HCT116 (cell line): Measurements from ENCODE around the gene IQGAP2. TPM values are rescaled to one million over a fixed set of nuclear protein-coding genes. Genes with fewer than 3 reads are reported as not detected.

Experiments
- ATAC-seq: fragments of 200-7000 bp; cut with Tn5 transposase; 2 replicates; pipeline ENCODE4 v1.9.1; 2020; ENCODE audit warnings: mild to moderate bottlenecking, moderate library complexity
- BruUV-seq: library from RNA; stranded (reverse); fragments of 400-500 nt; replicated peaks from 2 replicates; lab custom pipeline; 2021; lab: Mats Ljungman, UMichigan
- CTCF ChIA-PET: fragments of 300-600 bp; sonication (Branson Sonifier 250); formaldehyde crosslinking; loops from one replicate; lab custom pipeline; 2021; ENCODE audit warnings: antibody characterized with exemption; lab: Charles Lee
- POLR2A ChIA-PET: fragments of 300-600, 350-600 bp; sonication (Branson Sonifier 250); formaldehyde crosslinking; loops from one replicate; lab custom pipeline; 2021; ENCODE audit warnings: antibody characterized with exemption; lab: Charles Lee
- RAD21 ChIA-PET, 2 experiments: fragments of 300-600 bp; sonication (Branson Sonifier 250); formaldehyde crosslinking; loops; one replicate each; lab custom pipeline; 2023; ENCODE audit warnings: low total read pairs in 2 of 2; ENCODE audit not compliant: uncharacterized antibody in 2 of 2, unreplicated experiment in 2 of 2, low non-redundant PET in 1 of 2; lab: Charles Lee
- DNase-seq: peaks from one replicate; pipeline ENCODE4 v3.0.0-alpha.2; 2010; ENCODE audit warnings: low read depth, low spot score
- H2AFZ ChIP-seq: fragments of 200-600 bp; shearing (Covaris generic), sonication (generic); 2 replicates; pipeline ENCODE4 v1.6.1; 2017; ENCODE audit warnings: low read depth, mixed run types, mixed read lengths, antibody characterized with exemption, low read length; ENCODE audit not compliant: poor library complexity, severe bottlenecking
- H3K27ac ChIP-seq: 2 replicates; pipeline ENCODE4 v1.5.1; 2012; ENCODE audit warnings: low read depth, low read length
- H3K27me3 ChIP-seq: fragments of 200-600 bp; sonication (generic); 2 replicates; pipeline ENCODE4 v1.6.1; 2016; ENCODE audit warnings: mixed run types, low read length, mixed read lengths; ENCODE audit not compliant: insufficient read depth
- H3K36me3 ChIP-seq, 2 experiments: fragments of 200-500 bp in 1 of 2; fragments of 200-600 bp in 1 of 2; sonication (Bioruptor generic) in 1 of 2; sonication (generic) in 1 of 2; 2 replicates each; pipeline versions ENCODE4 v1.5.1 to v1.6.1; 2014 to 2016; ENCODE audit warnings: low read length in 2 of 2, inconsistent platforms in 1 of 2, mixed read lengths in 1 of 2, mixed run types in 1 of 2; ENCODE audit not compliant: insufficient read depth in 2 of 2, control insufficient read depth in 1 of 2
- H3K4me1 ChIP-seq, 2 experiments: fragments of 200-600 bp in 1 of 2; sonication (generic) in 1 of 2; 2 replicates each; pipeline versions ENCODE4 v1.5.1 to v1.6.1; 2012 to 2017; ENCODE audit warnings: low read length in 2 of 2, inconsistent platforms in 1 of 2, mild to moderate bottlenecking in 1 of 2, mixed read lengths in 1 of 2, mixed run types in 1 of 2, moderate library complexity in 1 of 2; ENCODE audit not compliant: insufficient read depth in 2 of 2, control insufficient read depth in 1 of 2
- H3K4me2 ChIP-seq: fragments of 200-600 bp; sonication (generic); 2 replicates; pipeline ENCODE4 v1.6.1; 2017; ENCODE audit warnings: mixed run types, low read length, mixed read lengths
- H3K4me3 ChIP-seq, 2 experiments: fragments of 200-600 bp in 1 of 2; sonication (generic) in 1 of 2; replicated peaks in 1 of 2; 2 replicates each; pipeline ENCODE4 v1.5.1; 2011 to 2016; ENCODE audit warnings: low read length in 2 of 2, control low read depth in 1 of 2, low read depth in 1 of 2, mild to moderate bottlenecking in 1 of 2, mixed read lengths in 1 of 2, mixed run types in 1 of 2
- H3K79me2 ChIP-seq: fragments of 200-600 bp; sonication (generic); 2 replicates; pipeline ENCODE4 v1.6.1; 2017; ENCODE audit warnings: mild to moderate bottlenecking, mixed run types, low read length, moderate library complexity, mixed read lengths; ENCODE audit not compliant: insufficient read depth
- H3K9ac ChIP-seq: fragments of 200-600 bp; sonication (generic); 2 replicates; pipeline ENCODE4 v1.6.1; 2016; ENCODE audit warnings: low read length, mixed read lengths
- H3K9me2 ChIP-seq: fragments of 200-600 bp; sonication (generic), shearing (Covaris generic); 2 replicates; pipeline ENCODE4 v1.6.1; 2017; ENCODE audit warnings: mixed run types, mild to moderate bottlenecking, moderate library complexity; ENCODE audit not compliant: insufficient read depth
- H3K9me3 ChIP-seq, 2 experiments: fragments of 200-500 bp in 1 of 2; fragments of 200-600 bp in 1 of 2; sonication (Bioruptor generic) in 1 of 2; sonication (generic) in 1 of 2; 2 replicates each; pipeline ENCODE4 v1.6.1; 2014 to 2017; ENCODE audit warnings: low read length in 2 of 2, mixed read lengths in 2 of 2, inconsistent platforms in 1 of 2, low read depth in 1 of 2, mild to moderate bottlenecking in 1 of 2, mixed run types in 1 of 2, moderate library complexity in 1 of 2; ENCODE audit not compliant: control insufficient read depth in 1 of 2, insufficient read depth in 1 of 2
- H4K20me1 ChIP-seq: fragments of 200-600 bp; sonication (generic), shearing (Covaris generic); 2 replicates; pipeline ENCODE4 v1.6.1; 2017; ENCODE audit warnings: mixed run types, mild to moderate bottlenecking, moderate library complexity; ENCODE audit not compliant: insufficient read depth
- CEBPB ChIP-seq: IDR thresholded peaks from 2 replicates; pipeline ENCODE4 v1.6.1; 2012; ENCODE audit warnings: low read depth
- EGR1 ChIP-seq: IDR thresholded peaks from 2 replicates; pipeline ENCODE4 v1.6.1; 2012; ENCODE audit warnings: low read depth
- ELF1 ChIP-seq: IDR thresholded peaks from 2 replicates; pipeline ENCODE4 v1.6.1; 2012; ENCODE audit warnings: low read depth, borderline replicate concordance
- FOSL1 ChIP-seq: IDR thresholded peaks from 2 replicates; pipeline ENCODE4 v1.6.1; 2012; ENCODE audit warnings: low read depth
- POLR2A ChIP-seq: IDR thresholded peaks from 2 replicates; pipeline ENCODE4 v1.7.0; 2011; ENCODE audit warnings: borderline replicate concordance; ENCODE audit not compliant: insufficient read depth, insufficient read length; ENCODE audit errors: extremely low read depth
- POLR2AphosphoS5 ChIP-seq: IDR thresholded peaks from 2 replicates; pipeline ENCODE4 v1.6.1; 2011; ENCODE audit warnings: mild to moderate bottlenecking, low read depth, low read length, moderate library complexity
- RAD21 ChIP-seq: IDR thresholded peaks from 2 replicates; pipeline ENCODE4 v1.6.1; 2012; ENCODE audit warnings: low read depth, mild to moderate bottlenecking
- SIN3A ChIP-seq: IDR thresholded peaks from 2 replicates; pipeline ENCODE4 v1.6.1; 2012; ENCODE audit warnings: low read depth
- SP1 ChIP-seq: IDR thresholded peaks from 2 replicates; pipeline ENCODE4 v1.6.1; 2012; ENCODE audit warnings: low read depth
- SRF ChIP-seq: IDR thresholded peaks from 2 replicates; pipeline ENCODE4 v1.6.1; 2012; ENCODE audit warnings: low read depth
- TCF7L2 ChIP-seq: IDR thresholded peaks from 2 replicates; pipeline ENCODE4 v1.7.0; 2011; ENCODE audit warnings: borderline replicate concordance, inconsistent platforms; ENCODE audit not compliant: insufficient read depth, insufficient read length; ENCODE audit errors: extremely low read depth
- ZFX ChIP-seq: fragments of 450-650 bp; IDR thresholded peaks from 2 replicates; pipeline ENCODE4 v1.6.1; 2017
- ZNF274 ChIP-seq: fragments of 200-500 bp; sonication (Bioruptor generic); IDR thresholded peaks from 2 replicates; pipeline ENCODE4 v1.6.1; 2014; ENCODE audit warnings: mild to moderate bottlenecking, low read depth, low read length, inconsistent platforms
- intact Hi-C: fragments of 100-400 bp; cut with micrococcal nuclease; formaldehyde crosslinking; loops from 2 replicates; pipeline ENCODE4 v1.10.0; 2022
- total RNA-seq: library from RNA; stranded (reverse); gene quantifications from one replicate; pipeline ENCODE4 v1.2.1, GENCODE V29; 2021; ENCODE audit not compliant: unreplicated experiment
- TF ChIP-seq, protein P1 (sequence below): IDR thresholded peaks from 2 replicates; pipeline ENCODE4 v1.6.1; 2011; ENCODE audit warnings: mild to moderate bottlenecking, low read length, moderate library complexity; ENCODE audit not compliant: insufficient replicate concordance; ENCODE audit errors: extremely low read depth
- TF ChIP-seq, protein P2 (sequence below): IDR thresholded peaks from 2 replicates; pipeline ENCODE4 v1.6.1; 2012
- TF ChIP-seq, protein P3 (sequence below): IDR thresholded peaks from 2 replicates; pipeline ENCODE4 v1.6.1; 2012; ENCODE audit warnings: low read depth
- TF ChIP-seq, protein P4 (sequence below): IDR thresholded peaks from 2 replicates; pipeline ENCODE4 v1.6.1; 2012
- TF ChIP-seq, protein P5 (sequence below), 3 experiments: fragments of 200-600 bp in 1 of 3; sonication (generic) in 1 of 3; IDR thresholded peaks in 2 of 3; conservative IDR thresholded peaks in 1 of 3; 2 replicates each; pipeline ENCODE4 v1.5.1; 2012 to 2017; ENCODE audit warnings: low read depth in 2 of 3, low read length in 2 of 3, antibody characterized with exemption in 1 of 3, borderline replicate concordance in 1 of 3, control low read depth in 1 of 3, mild to moderate bottlenecking in 1 of 3, mixed read lengths in 1 of 3, mixed run types in 1 of 3, moderate library complexity in 1 of 3; ENCODE audit not compliant: insufficient read depth in 1 of 3

The IQGAP2 gene
- total RNA-seq, 1 experiment from 2014 or later: 2.0 TPM

DNA sequence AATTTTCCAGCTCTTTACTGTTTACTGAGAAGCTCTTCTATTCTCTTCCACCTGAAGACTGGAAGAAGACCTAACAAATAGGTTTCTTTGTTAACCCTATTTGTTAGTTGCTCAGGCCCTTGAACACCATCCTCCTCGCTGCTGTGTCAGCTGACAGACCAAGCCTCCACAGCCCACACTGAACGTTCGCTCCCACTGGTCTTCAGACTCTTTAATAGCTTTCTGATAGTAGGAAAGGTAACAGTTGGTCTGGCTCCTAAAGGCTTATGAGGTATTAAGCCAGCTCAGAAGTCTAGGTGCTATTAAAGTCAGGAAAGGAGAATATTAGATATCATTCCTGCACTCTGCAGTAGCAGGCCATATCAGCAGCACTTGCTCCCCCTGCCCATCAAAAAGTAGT lies 289.6 kb downstream of the IQGAP2 start:
- Histone ChIP-seq H3K9me3 (no peaks in the 10 kb centered on the region), H3K9ac (no peak overlapping the region), H3K36me3 (no peaks in the 10 kb centered on the region), H3K9me2 (0 out of 2 replicates have a peak, but pooled peaks cover 3% of the 10 kb centered on the region), H3K4me2 (no peak overlapping the region), H3K4me3 (no peak overlapping the region), H3K27me3 (no peaks in the 10 kb centered on the region), H3K4me1 (peaks cover 18 to 38% of the 10 kb centered on the region in 2 experiments), H3K27ac (no peak overlapping the region), H4K20me1 (no peaks in the 10 kb centered on the region), H3K79me2 (no peaks in the 10 kb centered on the region), H2AFZ (no peak overlapping the region)
- RAD21 ChIA-PET: no interaction called here
- POLR2A ChIA-PET: no interaction called here
- DNase-seq: no peak
- CTCF ChIA-PET: no interaction called here
- TF ChIP-seq SRF (no peak), ZFX (no peak), EGR1 (no peak), ZNF274 (no peak), POLR2AphosphoS5 (no peak), FOSL1 (no peak), SP1 (no peak), ELF1 (no peak), CEBPB (no peak), SIN3A (no peak), POLR2A (no peak), TCF7L2 (no peak), RAD21 (no peak)
- TF ChIP-seq, protein P1, sequence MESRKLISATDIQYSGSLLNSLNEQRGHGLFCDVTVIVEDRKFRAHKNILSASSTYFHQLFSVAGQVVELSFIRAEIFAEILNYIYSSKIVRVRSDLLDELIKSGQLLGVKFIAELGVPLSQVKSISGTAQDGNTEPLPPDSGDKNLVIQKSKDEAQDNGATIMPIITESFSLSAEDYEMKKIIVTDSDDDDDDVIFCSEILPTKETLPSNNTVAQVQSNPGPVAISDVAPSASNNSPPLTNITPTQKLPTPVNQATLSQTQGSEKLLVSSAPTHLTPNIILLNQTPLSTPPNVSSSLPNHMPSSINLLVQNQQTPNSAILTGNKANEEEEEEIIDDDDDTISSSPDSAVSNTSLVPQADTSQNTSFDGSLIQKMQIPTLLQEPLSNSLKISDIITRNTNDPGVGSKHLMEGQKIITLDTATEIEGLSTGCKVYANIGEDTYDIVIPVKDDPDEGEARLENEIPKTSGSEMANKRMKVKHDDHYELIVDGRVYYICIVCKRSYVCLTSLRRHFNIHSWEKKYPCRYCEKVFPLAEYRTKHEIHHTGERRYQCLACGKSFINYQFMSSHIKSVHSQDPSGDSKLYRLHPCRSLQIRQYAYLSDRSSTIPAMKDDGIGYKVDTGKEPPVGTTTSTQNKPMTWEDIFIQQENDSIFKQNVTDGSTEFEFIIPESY: no peak
- TF ChIP-seq, protein P2, sequence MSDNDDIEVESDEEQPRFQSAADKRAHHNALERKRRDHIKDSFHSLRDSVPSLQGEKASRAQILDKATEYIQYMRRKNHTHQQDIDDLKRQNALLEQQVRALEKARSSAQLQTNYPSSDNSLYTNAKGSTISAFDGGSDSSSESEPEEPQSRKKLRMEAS: no peak
- TF ChIP-seq, protein P3, sequence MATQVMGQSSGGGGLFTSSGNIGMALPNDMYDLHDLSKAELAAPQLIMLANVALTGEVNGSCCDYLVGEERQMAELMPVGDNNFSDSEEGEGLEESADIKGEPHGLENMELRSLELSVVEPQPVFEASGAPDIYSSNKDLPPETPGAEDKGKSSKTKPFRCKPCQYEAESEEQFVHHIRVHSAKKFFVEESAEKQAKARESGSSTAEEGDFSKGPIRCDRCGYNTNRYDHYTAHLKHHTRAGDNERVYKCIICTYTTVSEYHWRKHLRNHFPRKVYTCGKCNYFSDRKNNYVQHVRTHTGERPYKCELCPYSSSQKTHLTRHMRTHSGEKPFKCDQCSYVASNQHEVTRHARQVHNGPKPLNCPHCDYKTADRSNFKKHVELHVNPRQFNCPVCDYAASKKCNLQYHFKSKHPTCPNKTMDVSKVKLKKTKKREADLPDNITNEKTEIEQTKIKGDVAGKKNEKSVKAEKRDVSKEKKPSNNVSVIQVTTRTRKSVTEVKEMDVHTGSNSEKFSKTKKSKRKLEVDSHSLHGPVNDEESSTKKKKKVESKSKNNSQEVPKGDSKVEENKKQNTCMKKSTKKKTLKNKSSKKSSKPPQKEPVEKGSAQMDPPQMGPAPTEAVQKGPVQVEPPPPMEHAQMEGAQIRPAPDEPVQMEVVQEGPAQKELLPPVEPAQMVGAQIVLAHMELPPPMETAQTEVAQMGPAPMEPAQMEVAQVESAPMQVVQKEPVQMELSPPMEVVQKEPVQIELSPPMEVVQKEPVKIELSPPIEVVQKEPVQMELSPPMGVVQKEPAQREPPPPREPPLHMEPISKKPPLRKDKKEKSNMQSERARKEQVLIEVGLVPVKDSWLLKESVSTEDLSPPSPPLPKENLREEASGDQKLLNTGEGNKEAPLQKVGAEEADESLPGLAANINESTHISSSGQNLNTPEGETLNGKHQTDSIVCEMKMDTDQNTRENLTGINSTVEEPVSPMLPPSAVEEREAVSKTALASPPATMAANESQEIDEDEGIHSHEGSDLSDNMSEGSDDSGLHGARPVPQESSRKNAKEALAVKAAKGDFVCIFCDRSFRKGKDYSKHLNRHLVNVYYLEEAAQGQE: no peak
- TF ChIP-seq, protein P4, sequence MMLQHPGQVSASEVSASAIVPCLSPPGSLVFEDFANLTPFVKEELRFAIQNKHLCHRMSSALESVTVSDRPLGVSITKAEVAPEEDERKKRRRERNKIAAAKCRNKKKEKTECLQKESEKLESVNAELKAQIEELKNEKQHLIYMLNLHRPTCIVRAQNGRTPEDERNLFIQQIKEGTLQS: no peak
- TF ChIP-seq, protein P5, sequence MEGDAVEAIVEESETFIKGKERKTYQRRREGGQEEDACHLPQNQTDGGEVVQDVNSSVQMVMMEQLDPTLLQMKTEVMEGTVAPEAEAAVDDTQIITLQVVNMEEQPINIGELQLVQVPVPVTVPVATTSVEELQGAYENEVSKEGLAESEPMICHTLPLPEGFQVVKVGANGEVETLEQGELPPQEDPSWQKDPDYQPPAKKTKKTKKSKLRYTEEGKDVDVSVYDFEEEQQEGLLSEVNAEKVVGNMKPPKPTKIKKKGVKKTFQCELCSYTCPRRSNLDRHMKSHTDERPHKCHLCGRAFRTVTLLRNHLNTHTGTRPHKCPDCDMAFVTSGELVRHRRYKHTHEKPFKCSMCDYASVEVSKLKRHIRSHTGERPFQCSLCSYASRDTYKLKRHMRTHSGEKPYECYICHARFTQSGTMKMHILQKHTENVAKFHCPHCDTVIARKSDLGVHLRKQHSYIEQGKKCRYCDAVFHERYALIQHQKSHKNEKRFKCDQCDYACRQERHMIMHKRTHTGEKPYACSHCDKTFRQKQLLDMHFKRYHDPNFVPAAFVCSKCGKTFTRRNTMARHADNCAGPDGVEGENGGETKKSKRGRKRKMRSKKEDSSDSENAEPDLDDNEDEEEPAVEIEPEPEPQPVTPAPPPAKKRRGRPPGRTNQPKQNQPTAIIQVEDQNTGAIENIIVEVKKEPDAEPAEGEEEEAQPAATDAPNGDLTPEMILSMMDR (IDR thresholded peaks at IDR 0.05 in 2 of 3, conservative IDR thresholded peaks at IDR 0.05 in 1 of 3; ENCODE audit: borderline replicate concordance in 1 of 3, insufficient read depth in 1 of 3, low read depth in 2 of 3, low read length in 2 of 3): no peak
- no TSS peak for BruUV-seq
- intact Hi-C loops: no loop called here
- ATAC-seq: no peak
